Thyroid gland (tissue), 4 donors: Measurements from ENCODE around the gene CAPN12. TPM values are rescaled to one million over a fixed set of nuclear protein-coding genes. Genes with fewer than 3 reads are reported as not detected.
A peak's percentile ranks its signal among the peaks of the same experiment; 100 is the strongest.

Experiments
- DNase-seq, 2 donors: peaks; one replicate each; pipeline ENCODE4 v3.0.0-alpha.2; 2019
- H3K27ac ChIP-seq, 3 donors: fragments of 200-600 bp; sonication (generic); 1 replicate in 2 of 3; 2 replicates in 1 of 3; pipeline ENCODE4 v1.5.1; 2016 to 2019; ENCODE audit warnings: mild to moderate bottlenecking in 1 of 3, moderate library complexity in 1 of 3
- H3K27me3 ChIP-seq: fragments of 200-600 bp; sonication (generic); one replicate; pipeline ENCODE4 v1.5.1; 2019
- H3K36me3 ChIP-seq, 2 donors: fragments of 200-600 bp; sonication (generic); one replicate each; pipeline ENCODE4 v1.5.1; 2016 to 2019
- H3K4me1 ChIP-seq, 2 donors: fragments of 200-600 bp; sonication (generic); one replicate each; pipeline ENCODE4 v1.5.1; 2017 to 2019
- H3K4me3 ChIP-seq, 3 donors: fragments of 200-600 bp; sonication (generic); replicated peaks in 1 of 3; 1 replicate in 2 of 3; 2 replicates in 1 of 3; pipeline ENCODE4 v1.5.1; 2016; ENCODE audit warnings: mild to moderate bottlenecking in 1 of 3
- H3K9me3 ChIP-seq: fragments of 200-600 bp; sonication (generic); one replicate; pipeline ENCODE4 v1.5.1; 2017
- POLR2A ChIP-seq, 2 donors: fragments of 450-650 bp; IDR thresholded peaks; one replicate each; pipeline ENCODE4 v1.6.1; 2017; ENCODE audit warnings: antibody characterized with exemption in 2 of 2, mild to moderate bottlenecking in 2 of 2, moderate library complexity in 1 of 2
- WGBS, 2 donors: methylation state at CpG; one replicate each; pipeline ENCODE4 v1.1.5; 2017; 5-methylcytosine and 5-hydroxymethylcytosine counted together
- intact Hi-C: fragments of 100-400 bp; cut with DNase I; formaldehyde crosslinking; loops from one replicate; pipeline ENCODE4 v1.15.1; 2023
- total RNA-seq, 4 donors: library from RNA; depleted of rRNA; stranded (reverse); fragments of >200 nt; gene quantifications; one replicate each; pipeline ENCODE4 v1.2.3, GENCODE V29; 2016
- TF ChIP-seq, protein P1 (sequence below), 6 experiments: fragments of 200-600 bp in 3 of 6; fragments of 450-650 bp in 3 of 6; sonication (generic) in 3 of 6; IDR thresholded peaks; one replicate each; pipeline ENCODE4 v1.5.1; 2016 to 2019; ENCODE audit warnings: antibody characterized with exemption in 6 of 6, mild to moderate bottlenecking in 2 of 6, inconsistent platforms in 1 of 6, moderate library complexity in 1 of 6

Gene CAPN12
- total RNA-seq, 4 donors from 2014 or later: 1.6 to 2.0 TPM; not detected in 2

DNA sequence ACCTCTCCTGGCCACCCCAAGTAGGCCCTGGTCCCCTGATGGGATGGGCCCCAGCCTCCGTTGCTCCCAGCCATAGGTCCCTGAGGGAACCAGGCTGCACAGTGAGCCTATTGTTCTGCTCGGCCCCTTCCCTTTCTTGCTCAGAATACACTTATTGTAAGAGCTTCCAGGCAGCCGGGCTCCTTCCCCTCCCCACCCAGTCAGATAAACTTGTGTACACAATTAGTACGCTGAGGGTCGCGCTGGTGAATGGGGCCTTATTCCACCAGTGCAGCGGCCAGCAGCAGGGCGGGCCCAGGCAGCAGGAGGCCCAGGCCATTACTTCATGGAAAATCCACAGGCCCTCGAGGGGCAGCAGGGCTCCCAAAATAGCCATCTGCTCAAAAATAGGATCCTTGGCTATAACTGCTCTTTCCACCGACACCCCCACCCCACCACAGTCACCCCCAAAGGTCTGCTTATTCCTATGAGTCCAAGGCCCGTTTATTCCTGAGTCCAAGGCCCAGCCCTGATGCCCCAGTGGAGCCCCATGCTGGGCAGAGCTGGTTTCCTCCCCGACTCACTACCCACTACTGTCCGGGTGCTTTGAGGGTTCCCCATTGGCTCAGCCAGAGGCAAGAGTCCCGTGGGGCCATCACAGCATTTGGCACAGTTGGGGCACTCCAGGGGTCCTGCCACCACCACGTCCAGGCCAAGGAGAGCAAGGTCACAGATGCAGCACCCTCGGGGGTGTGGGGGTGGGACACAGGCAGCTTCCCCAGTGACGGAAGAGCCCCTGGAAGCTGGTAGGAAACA lies 22.1 kb downstream of the CAPN12 start:
- Histone ChIP-seq H3K4me3 (no peak overlapping the region), H3K4me1 (peaks cover 20 to 29% of the 10 kb centered on the region in 2 donors), H3K36me3 (peaks cover 60 to 75% of the 10 kb centered on the region in 2 donors), H3K27me3 (no peaks in the 10 kb centered on the region), H3K9me3 (no peaks in the 10 kb centered on the region), H3K27ac (peak overlapping the region; percentile 20 to 92 (median 77))
- DNase-seq: no peak
- intact Hi-C loops: no loop called here
- no peak for TF ChIP-seq POLR2A (IDR thresholded peaks at IDR 0.05)
- TF ChIP-seq, protein P1, sequence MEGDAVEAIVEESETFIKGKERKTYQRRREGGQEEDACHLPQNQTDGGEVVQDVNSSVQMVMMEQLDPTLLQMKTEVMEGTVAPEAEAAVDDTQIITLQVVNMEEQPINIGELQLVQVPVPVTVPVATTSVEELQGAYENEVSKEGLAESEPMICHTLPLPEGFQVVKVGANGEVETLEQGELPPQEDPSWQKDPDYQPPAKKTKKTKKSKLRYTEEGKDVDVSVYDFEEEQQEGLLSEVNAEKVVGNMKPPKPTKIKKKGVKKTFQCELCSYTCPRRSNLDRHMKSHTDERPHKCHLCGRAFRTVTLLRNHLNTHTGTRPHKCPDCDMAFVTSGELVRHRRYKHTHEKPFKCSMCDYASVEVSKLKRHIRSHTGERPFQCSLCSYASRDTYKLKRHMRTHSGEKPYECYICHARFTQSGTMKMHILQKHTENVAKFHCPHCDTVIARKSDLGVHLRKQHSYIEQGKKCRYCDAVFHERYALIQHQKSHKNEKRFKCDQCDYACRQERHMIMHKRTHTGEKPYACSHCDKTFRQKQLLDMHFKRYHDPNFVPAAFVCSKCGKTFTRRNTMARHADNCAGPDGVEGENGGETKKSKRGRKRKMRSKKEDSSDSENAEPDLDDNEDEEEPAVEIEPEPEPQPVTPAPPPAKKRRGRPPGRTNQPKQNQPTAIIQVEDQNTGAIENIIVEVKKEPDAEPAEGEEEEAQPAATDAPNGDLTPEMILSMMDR (IDR thresholded peaks at IDR 0.05): no peak
- WGBS, 2 donors: 70 to 72% methylated on average over 11 to 17 of the region's 17 CpGs

DNA sequence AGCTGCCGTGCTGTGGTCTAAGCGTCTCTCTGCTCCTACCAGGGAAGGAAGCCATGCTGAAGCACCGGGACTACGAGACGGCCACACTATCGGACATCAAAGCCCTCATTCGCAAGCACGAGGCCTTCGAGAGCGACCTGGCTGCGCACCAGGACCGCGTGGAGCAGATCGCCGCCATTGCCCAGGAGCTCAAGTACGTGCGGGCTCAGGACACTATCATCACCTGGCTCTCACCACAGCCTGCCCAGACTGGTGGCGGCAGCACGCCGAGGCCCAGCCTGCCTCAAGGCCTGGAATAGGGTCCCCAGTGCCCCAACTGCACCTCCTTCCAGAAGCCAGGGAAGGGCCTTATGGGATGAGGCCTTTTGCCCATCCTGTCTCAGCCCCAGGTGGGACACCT lies 22.8 kb downstream of the CAPN12 start:
- Histone ChIP-seq H3K4me1 (peaks cover 20 to 29% of the 10 kb centered on the region in 2 donors), H3K27ac (peak overlapping the region in 2 of 3 donors; percentile 77 to 92), H3K27me3 (no peaks in the 10 kb centered on the region), H3K36me3 (peaks cover 53 to 75% of the 10 kb centered on the region in 2 donors), H3K4me3 (no peak overlapping the region), H3K9me3 (no peaks in the 10 kb centered on the region)
- TF ChIP-seq, protein P1 (IDR thresholded peaks at IDR 0.05): no peak
- TF ChIP-seq POLR2A (IDR thresholded peaks at IDR 0.05): no peak
- no peak for DNase-seq
- intact Hi-C loops: no loop called here
- 84 to 89% methylated on average over 5 to 20 of the region's 20 CpGs for WGBS, 2 donors

DNA sequence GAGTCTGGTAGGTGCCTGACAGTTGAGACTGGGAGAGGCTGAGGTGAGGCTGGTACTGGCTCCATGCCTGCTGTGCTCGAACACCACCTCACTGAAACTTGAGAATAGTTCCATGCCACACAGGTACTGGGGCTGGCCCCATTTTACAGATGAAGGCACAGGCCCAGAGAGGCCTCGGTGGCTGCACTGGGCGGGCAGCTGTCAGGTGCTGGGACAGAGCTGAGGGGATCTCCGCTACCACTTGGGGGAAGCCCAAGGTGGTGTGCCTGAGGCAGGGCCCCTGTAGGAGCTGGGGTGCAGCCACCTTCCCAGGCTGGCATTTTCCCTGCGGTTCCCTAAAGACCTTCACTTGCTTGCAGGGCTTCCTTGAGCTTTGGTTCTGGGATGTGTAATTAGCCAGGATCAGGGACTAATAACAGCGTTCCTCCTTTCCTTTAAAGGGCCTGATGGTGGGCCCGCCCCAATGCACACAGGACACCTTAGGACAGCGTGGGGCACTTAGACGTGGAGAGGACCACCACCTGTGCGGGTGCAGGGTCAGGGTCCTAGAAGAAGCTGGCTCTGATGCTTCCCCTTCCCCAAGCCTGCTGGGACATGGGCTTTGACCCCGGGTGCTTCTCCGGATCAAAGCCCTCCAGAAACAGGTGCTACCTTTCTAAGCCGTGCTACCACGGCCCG lies 23.6 kb downstream of the CAPN12 start:
- Histone ChIP-seq H3K36me3 (peaks cover 51 to 69% of the 10 kb centered on the region in 2 donors), H3K27ac (peak overlapping the region; percentile 77 to 94 (median 92)), H3K27me3 (no peaks in the 10 kb centered on the region), H3K4me1 (peaks cover 20 to 29% of the 10 kb centered on the region in 2 donors), H3K4me3 (no peak overlapping the region), H3K9me3 (no peaks in the 10 kb centered on the region)
- TF ChIP-seq, protein P1 (IDR thresholded peaks at IDR 0.05): no peak
- no peak for TF ChIP-seq POLR2A (IDR thresholded peaks at IDR 0.05)
- DNase-seq: no peak
- intact Hi-C loops: no loop called here
- 94 to 100% methylated on average over 3 to 12 of the region's 15 CpGs for WGBS, 2 donors

DNA sequence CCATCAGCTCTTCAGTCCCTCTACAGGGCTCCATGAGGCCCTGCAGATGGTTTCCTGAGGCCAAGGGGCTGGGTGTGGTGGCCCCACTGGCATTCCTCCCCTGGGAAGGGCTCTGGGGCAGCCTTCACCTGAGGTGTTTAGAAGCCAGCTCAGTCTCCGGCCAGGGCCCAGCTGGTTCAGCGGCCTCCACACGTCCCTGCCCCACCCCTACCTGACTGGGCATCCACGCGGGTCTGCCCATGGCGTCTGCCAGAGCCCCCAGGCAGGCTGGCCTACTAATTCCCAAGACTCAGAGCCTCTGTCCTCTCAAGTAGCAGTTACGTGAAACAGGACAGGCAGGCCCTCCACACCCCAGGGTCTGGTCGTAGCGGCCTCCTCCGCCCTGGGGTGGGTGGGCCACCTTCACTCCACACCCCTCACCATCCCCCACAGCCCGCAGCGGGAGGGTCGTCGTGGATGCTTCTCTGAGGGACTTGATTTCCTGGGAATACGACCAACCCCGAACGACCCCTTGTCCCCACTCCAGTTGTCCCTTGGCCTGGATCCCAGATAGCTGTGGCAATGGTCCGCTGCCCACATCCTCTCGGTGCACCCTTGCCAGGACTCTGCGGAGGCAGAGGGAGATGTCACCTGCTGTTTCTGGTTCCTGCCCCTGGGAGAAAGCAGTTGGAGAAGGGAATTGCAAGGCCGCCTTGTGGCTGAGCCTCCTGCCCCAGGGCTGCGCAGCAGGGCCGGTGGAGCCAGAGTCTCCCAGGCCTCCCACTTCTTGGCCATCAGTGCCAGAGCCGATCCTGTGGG lies 24.3 kb downstream of the CAPN12 start:
- DNase-seq: peak; percentile 88 to 89
- no peak overlapping the region for H3K4me3 ChIP-seq

More for the DNA sequence above, 24.3 kb downstream of the CAPN12 start:
- Histone ChIP-seq H3K36me3 (peaks cover 46 to 63% of the 10 kb centered on the region in 2 donors), H3K27me3 (no peaks in the 10 kb centered on the region), H3K4me1 (peaks cover 20 to 29% of the 10 kb centered on the region in 2 donors), H3K27ac (peak overlapping the region; percentile 77 to 94 (median 92)), H3K9me3 (no peaks in the 10 kb centered on the region)
- 32 to 43% methylated on average over 13 to 21 of the region's 24 CpGs for WGBS, 2 donors
- TF ChIP-seq POLR2A (IDR thresholded peaks at IDR 0.05): peak in 1 of 2 donors; percentile 5
- TF ChIP-seq, protein P1 (IDR thresholded peaks at IDR 0.05): peak in 4 of 6 experiments; percentile 18 to 52 (median 34)
- intact Hi-C loops: no loop called here
